Chondrocyte (in vitro differentiated cells): ENCODE results near the gene TUBGCP4. TPM values are rescaled to one million over a fixed set of nuclear protein-coding genes. Genes with fewer than 3 reads are reported as not detected.

ENCODE experiments used
- DNase-seq: peaks from one replicate; pipeline ENCODE4 v3.0.0; 2021; ENCODE audit warnings: mixed read lengths, low spot score
- H3K27ac Mint-ChIP-seq: one replicate; pipeline ENCODE4 v1.8.0; 2021; ENCODE audit warnings: mild to moderate bottlenecking, moderate library complexity, mixed read lengths; ENCODE audit not compliant: unreplicated experiment
- H3K27me3 Mint-ChIP-seq: 2 replicates; pipeline ENCODE4 v1.8.0; 2021; ENCODE audit warnings: low read depth, mixed read lengths
- H3K36me3 Mint-ChIP-seq: 2 replicates; pipeline ENCODE4 v1.8.0; 2021; ENCODE audit warnings: low read depth, mixed read lengths
- H3K4me1 Mint-ChIP-seq: 2 replicates; pipeline ENCODE4 v1.8.0; 2021; ENCODE audit warnings: low read depth, mild to moderate bottlenecking, mixed read lengths
- H3K4me3 Mint-ChIP-seq: one replicate; pipeline ENCODE4 v1.8.0; 2021; ENCODE audit warnings: mild to moderate bottlenecking, moderate library complexity, mixed read lengths; ENCODE audit not compliant: unreplicated experiment
- H3K9me3 Mint-ChIP-seq: 2 replicates; pipeline ENCODE4 v1.8.0; 2021; ENCODE audit warnings: low read depth, mixed read lengths
- CTCF ChIP-seq: fragments of 200-600 bp; sonication (generic); IDR thresholded peaks from 2 replicates; pipeline ENCODE4 v1.5.0; 2021; ENCODE audit warnings: antibody characterized with exemption, mild to moderate bottlenecking, moderate library complexity
- total RNA-seq: library from RNA; stranded (reverse); gene quantifications from 3 replicates; pipeline ENCODE4 v1.2.1, GENCODE V29; 2021

TUBGCP4 gene
- total RNA-seq, 1 donor from 2014 or later = 11.7 TPM

DNA sequence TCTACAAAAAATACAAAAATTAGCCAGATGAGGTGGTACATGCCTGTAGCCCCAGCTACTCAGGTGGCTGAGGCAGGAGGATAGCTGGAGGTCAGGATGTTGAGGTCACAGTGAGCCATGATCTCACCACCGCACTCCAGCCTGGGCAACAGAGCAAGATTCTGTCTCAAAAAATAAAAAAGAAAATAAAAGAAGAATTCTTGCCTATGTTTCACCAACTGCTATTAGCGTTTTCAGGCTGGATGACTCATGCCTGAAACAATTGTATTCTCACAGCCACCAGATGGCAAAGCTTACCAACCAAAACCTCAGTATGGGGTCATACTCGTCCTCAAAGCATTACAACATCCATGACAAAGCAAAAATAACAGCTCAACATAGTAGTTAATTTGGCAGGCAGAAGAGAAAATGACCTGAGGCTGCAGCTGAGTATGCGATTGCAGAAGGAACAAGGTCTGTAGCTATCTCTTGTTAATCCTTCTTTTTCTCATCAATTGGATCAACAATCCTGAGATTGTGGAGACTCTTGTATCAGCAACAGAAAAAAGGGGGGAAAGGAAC is 69.9 kb downstream of the TUBGCP4 start:
- peaks cover 11% of the 10 kb centered on the region for H3K4me1 Mint-ChIP-seq
- no peak overlapping the region for H3K4me3 Mint-ChIP-seq
- H3K27ac Mint-ChIP-seq = peak overlapping the region; percentile 91
- no peaks in the 10 kb centered on the region for H3K27me3 Mint-ChIP-seq
- H3K36me3 Mint-ChIP-seq = peaks cover 9% of the 10 kb centered on the region
- no peak for DNase-seq
- H3K9me3 Mint-ChIP-seq = no peaks in the 10 kb centered on the region
- TF ChIP-seq CTCF = peak; percentile 88

DNA sequence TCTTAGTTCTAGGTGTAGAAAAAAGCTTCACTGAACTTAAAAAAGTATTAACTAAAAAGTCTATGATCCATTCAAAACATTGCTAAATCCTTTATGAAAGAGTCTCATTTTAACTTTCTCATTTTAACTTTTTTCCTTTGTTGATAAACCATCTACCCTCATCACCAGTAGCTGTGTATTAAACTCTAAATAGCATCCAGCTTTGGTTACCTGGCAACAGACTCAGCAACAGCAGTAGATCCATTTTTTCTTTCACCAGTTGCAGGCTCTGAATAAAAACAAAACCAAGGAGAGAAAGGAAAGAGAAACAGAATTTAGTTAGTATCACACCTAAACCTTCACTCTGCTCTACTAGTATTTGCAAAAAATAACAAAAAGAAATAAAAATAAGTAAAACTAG is 70.4 kb downstream of the TUBGCP4 start:
- Mint-ChIP-seq H3K27ac (peak overlapping the region; percentile 91), H3K9me3 (no peaks in the 10 kb centered on the region), H3K4me3 (no peak overlapping the region), H3K27me3 (no peaks in the 10 kb centered on the region), H3K4me1 (peaks cover 11% of the 10 kb centered on the region), H3K36me3 (peaks cover 10% of the 10 kb centered on the region)
- no peak for TF ChIP-seq CTCF
- DNase-seq = no peak

DNA sequence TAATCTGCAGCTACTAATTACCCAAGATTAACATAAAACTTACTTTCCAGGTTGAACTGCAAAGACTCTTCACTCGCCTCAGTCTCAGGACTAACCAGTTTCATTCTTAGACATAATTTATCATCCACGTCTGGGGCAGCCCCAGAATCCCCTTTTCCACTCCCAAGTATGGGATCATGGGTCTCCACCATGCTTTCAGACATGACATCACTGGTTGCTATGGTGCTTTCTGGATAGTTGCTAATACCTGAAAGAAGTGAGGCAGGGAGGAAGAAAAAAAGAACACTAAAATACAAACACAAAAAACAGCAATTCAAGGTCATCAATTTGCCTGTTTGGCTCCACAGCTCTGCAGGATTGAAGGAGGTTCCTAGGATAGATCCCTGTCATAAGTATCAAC is 75.4 kb downstream of the TUBGCP4 start:
- no peak for TF ChIP-seq CTCF
- Mint-ChIP-seq H3K27me3 (no peaks in the 10 kb centered on the region), H3K36me3 (peaks cover 9% of the 10 kb centered on the region), H3K4me1 (peaks cover 2% of the 10 kb centered on the region), H3K9me3 (no peaks in the 10 kb centered on the region), H3K4me3 (no peak overlapping the region), H3K27ac (no peak overlapping the region)
- no peak for DNase-seq

- peaks cover 8% of the 10 kb centered on the region for H3K36me3 Mint-ChIP-seq
- no peak for DNase-seq
- no peaks in the 10 kb centered on the region for H3K27me3 Mint-ChIP-seq
- H3K4me1 Mint-ChIP-seq = no peaks in the 10 kb centered on the region
- H3K4me3 Mint-ChIP-seq = no peak overlapping the region
- H3K9me3 Mint-ChIP-seq = no peaks in the 10 kb centered on the region
- no peak overlapping the region for H3K27ac Mint-ChIP-seq
- TF ChIP-seq CTCF = no peak
Observed at GRCh38 chr15:43449981-43450380, 79.1 kb downstream of the TUBGCP4 start.

Other genes starting within 250 kb of the TUBGCP4 start
- 8.3 to 11.0 TPM (median 10.2 TPM) in 3 replicates for gene TMEM62, start 237.5 kb upstream of the TUBGCP4 start, total RNA-seq
- gene CCNDBP1, start 185.7 kb upstream of the TUBGCP4 start, total RNA-seq = 31.2 to 40.1 TPM (median 37.9 TPM) in 3 replicates
- not detected in 3 replicates for gene EPB42, start 150.1 kb upstream of the TUBGCP4 start, total RNA-seq
- not detected in 3 replicates for gene TGM5, start 104.2 kb upstream of the TUBGCP4 start, total RNA-seq
- not detected in 3 replicates for gene TGM7, start 68.8 kb upstream of the TUBGCP4 start, total RNA-seq
- 7.1 to 8.4 TPM (median 7.4 TPM) in 3 replicates for gene LCMT2, start 40.5 kb upstream of the TUBGCP4 start, total RNA-seq
- gene ZSCAN29, start 58 bp upstream of the TUBGCP4 start, total RNA-seq = 18.9 to 22.3 TPM (median 19.7 TPM) in 3 replicates
- gene TP53BP1, start 122.1 kb downstream of the TUBGCP4 start, total RNA-seq = 44.8 to 71.1 TPM (median 45.6 TPM) in 3 replicates
- gene MAP1A, start 146.5 kb downstream of the TUBGCP4 start, total RNA-seq = 95.3 to 99.9 TPM (median 96.3 TPM) in 3 replicates
- gene PPIP5K1, start 219.1 kb downstream of the TUBGCP4 start, total RNA-seq = 30.4 to 39.4 TPM (median 31.6 TPM) in 3 replicates
- not detected in 3 replicates for gene CKMT1B, start 222.9 kb downstream of the TUBGCP4 start, total RNA-seq
- 0.20 to 0.87 TPM (median 0.85 TPM) in 3 replicates for gene STRC, start 247.7 kb downstream of the TUBGCP4 start, total RNA-seq